WERI-Rb-1 (cell line): ENCODE results near the gene ANG.
"Not testable (repeated sequence)": the region's sequence is repeated elsewhere in the genome, so short reads cannot be mapped to it uniquely, and the experiment has no call there.

Experiments
- DNase-seq: peaks from one replicate; pipeline ENCODE4 v3.0.0-alpha.2; 2020
- H3K27ac ChIP-seq: fragments of 250-450 bp; sonication (Bioruptor Pico); 2 replicates; pipeline ENCODE4 v1.5.1; 2020; ENCODE audit warnings: mild to moderate bottlenecking, moderate library complexity
- H3K27me3 ChIP-seq: fragments of 250-450 bp; sonication (Bioruptor Pico); 2 replicates; pipeline ENCODE4 v1.5.1; 2021; ENCODE audit warnings: mild to moderate bottlenecking, low read depth, moderate library complexity; ENCODE audit not compliant: insufficient read depth, severe bottlenecking
- H3K36me3 ChIP-seq: fragments of 250-450 bp; sonication (Bioruptor Pico); 2 replicates; pipeline ENCODE4 v1.5.1; 2020; ENCODE audit warnings: mild to moderate bottlenecking, moderate library complexity
- H3K4me3 ChIP-seq: 2 replicates; pipeline ENCODE4 v1.5.1; 2011; ENCODE audit warnings: low read depth, mild to moderate bottlenecking, control low read depth, low read length
- H3K9me3 ChIP-seq: fragments of 250-450 bp; sonication (Bioruptor Pico); 2 replicates; pipeline ENCODE4 v1.5.1; 2021; ENCODE audit warnings: mild to moderate bottlenecking, moderate library complexity; ENCODE audit not compliant: severe bottlenecking
- CTCF ChIP-seq: IDR thresholded peaks from 2 replicates; pipeline ENCODE4 v1.5.1; 2011; ENCODE audit warnings: low read depth, mild to moderate bottlenecking, control low read depth, inconsistent platforms, low read length

Gene ANG

GRCh38 chr14:20659336-20659735 is 29.2 kb upstream of the ANG start:
- Histone ChIP-seq H3K36me3 (no peaks in the 10 kb centered on the region), H3K9me3 (no peaks in the 10 kb centered on the region), H3K4me3 (no peak overlapping the region), H3K27me3 (peaks cover 83% of the 10 kb centered on the region), H3K27ac (no peak overlapping the region)
- TF ChIP-seq CTCF: no peak
- DNase-seq: no peak

- no peak for DNase-seq
- Histone ChIP-seq H3K27me3 (peaks cover 88% of the 10 kb centered on the region), H3K36me3 (no peaks in the 10 kb centered on the region), H3K9me3 (no peaks in the 10 kb centered on the region), H3K27ac (no peak overlapping the region), H3K4me3 (no peak overlapping the region)
- TF ChIP-seq CTCF: no peak
Measured at GRCh38 chr14:20659813-20660395, 28.7 kb upstream of the ANG start.

- no peak for TF ChIP-seq CTCF
- Histone ChIP-seq H3K27me3 (peaks cover 89% of the 10 kb centered on the region), H3K27ac (no peak overlapping the region)
Measured at GRCh38 chr14:20661197-20661596, 27.4 kb upstream of the ANG start.

GRCh38 chr14:20662968-20663732 is 25.4 kb upstream of the ANG start:
- Histone ChIP-seq H3K36me3 (no peaks in the 10 kb centered on the region), H3K27ac (no peak overlapping the region), H3K9me3 (no peaks in the 10 kb centered on the region), H3K27me3 (peaks cover 86% of the 10 kb centered on the region), H3K4me3 (no peak overlapping the region)
- no peak for TF ChIP-seq CTCF
- no peak for DNase-seq

More at GRCh38 chr14:20661197-20661596, 27.4 kb upstream of the ANG start:
- DNase-seq: no peak
- H3K4me3 ChIP-seq: no peak overlapping the region
- no peaks in the 10 kb centered on the region for H3K9me3 ChIP-seq
- no peaks in the 10 kb centered on the region for H3K36me3 ChIP-seq

GRCh38 chr14:20666400-20666961 is 22.1 kb upstream of the ANG start:
- not testable (repeated sequence) for H3K27ac ChIP-seq, H3K36me3 ChIP-seq, H3K4me3 ChIP-seq, DNase-seq, H3K9me3 ChIP-seq
- H3K27me3 ChIP-seq: peaks cover 85% of the 10 kb centered on the region

GRCh38 chr14:20667957-20668356 is 20.6 kb upstream of the ANG start:
- TF ChIP-seq CTCF: no peak
- Histone ChIP-seq H3K27me3 (peaks cover 91% of the 10 kb centered on the region), H3K4me3 (no peak overlapping the region), H3K9me3 (no peaks in the 10 kb centered on the region), H3K36me3 (no peaks in the 10 kb centered on the region), H3K27ac (no peak overlapping the region)
- no peak for DNase-seq
